ENCODE results near the gene RASA4.
"Not testable (repeated sequence)": the region's sequence is repeated elsewhere in the genome, so short reads cannot be mapped to it uniquely, and the experiment has no call there.

GRCh38 chr7:102543596-102543995 is 73.0 kb downstream of the RASA4 start, which contains the start of gene UPK3BL2:
- not testable (repeated sequence) for TF ChIP-seq RBM17 (IDR thresholded peaks at IDR 0.05; ENCODE audit: borderline replicate concordance, low read depth, low read length); EP300 (IDR thresholded peaks at IDR 0.05; ENCODE audit: low read length); ZNF644 (tag; IDR thresholded peaks at IDR 0.05; ENCODE audit: low read depth); ARHGAP35 (IDR thresholded peaks at IDR 0.05; ENCODE audit: partially characterized antibody); RREB1 (CRISPR knock-in tag; IDR thresholded peaks at IDR 0.05); ZBTB49 (CRISPR knock-in tag; IDR thresholded peaks at IDR 0.05; ENCODE audit: borderline replicate concordance); FUS (optimal IDR thresholded peaks at IDR 0.05; ENCODE audit: low read depth, low read length); SMC3 (conservative IDR thresholded peaks at IDR 0.05; ENCODE audit: insufficient read depth, low read depth, low read length); NR0B1 (IDR thresholded peaks at IDR 0.05; ENCODE audit: partially characterized antibody); ZFP30 (CRISPR knock-in tag; IDR thresholded peaks at IDR 0.05; ENCODE audit: borderline replicate concordance)

Data from K562 (cell line).